ENCODE results near the gene SIGLEC11. TPM values are rescaled to one million over a fixed set of nuclear protein-coding genes. Genes with fewer than 3 reads are reported as not detected.
"Not testable (repeated sequence)": the region's sequence is repeated elsewhere in the genome, so short reads cannot be mapped to it uniquely, and the experiment has no call there.

Gene SIGLEC11
- total RNA-seq, 1 experiment from 2014 or later, result not detected

DNA sequence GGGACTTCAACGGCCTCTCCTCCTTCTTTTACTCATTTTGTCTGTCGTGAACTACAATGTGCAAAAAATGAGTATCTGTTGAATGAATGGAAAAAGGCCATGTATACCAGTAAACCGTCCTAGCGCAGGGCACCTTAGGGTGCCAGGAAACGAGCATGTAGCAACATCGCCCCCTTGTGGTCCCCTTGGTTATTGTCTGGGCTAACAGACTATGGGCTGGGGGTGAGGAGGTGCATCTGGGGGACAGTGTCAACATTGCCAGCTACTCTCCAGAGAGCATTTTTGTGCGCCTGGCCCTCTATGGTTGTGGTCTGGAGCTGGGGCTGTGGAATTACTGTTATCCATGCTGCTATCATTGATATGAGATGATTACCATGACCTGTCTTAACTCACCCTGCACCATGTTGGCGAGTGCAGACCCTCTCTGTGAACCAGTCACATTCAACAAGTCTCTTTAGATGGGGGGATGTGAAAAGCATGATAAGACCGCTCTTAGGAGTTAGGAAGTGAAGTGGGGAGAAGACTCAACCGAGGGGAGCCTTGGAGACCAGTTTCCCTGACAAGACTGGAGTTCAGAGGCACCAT, 22.8 kb upstream of the SIGLEC11 start:
- peak; percentile 45 for DNase-seq (ENCODE audit: low spot score)

DNA sequence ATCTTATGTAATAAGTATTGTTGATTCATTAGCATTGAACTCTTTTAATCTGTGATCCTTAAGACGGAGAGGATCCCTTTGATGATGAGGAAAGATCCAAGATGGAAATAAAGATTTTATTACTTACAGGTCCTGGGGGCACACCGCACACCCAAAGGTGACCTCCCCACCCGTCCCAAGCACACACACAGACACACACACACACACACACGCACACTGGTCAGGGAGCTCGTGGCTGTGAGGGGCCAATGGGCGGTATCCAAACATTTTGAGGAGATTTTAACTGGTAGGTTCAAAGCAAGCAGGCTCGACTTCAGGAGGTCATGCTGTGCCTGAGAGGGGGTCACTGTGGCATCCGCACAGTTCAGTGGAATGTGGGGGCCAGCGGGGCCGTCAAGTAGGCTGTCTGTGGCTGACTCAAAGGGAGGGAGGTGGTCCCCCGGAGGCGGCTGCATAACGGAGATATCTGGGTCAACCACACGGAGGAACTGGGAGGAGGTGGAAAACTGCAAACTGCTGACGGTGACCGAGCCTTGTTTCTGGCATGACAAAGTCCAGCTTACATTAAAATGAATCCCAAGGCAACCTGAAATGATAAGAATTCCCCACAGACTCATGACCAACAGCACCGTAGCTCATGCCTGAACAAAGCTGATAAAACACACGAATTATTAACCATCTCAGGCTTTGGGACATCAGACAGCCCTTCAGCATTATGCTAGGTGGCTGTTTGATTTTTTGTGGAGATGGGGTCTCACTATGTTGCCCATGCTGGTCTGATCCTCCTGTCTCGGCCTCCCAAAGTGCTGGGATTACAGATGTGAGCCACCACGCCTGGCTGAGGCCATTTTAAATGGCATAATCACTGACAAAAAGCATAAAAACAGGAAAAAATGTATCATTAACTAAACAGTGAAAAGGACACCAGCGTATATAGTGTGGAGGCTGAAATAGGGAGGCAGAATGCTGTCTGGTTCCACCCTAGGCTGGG, 20.9 kb upstream of the SIGLEC11 start:
- no peak for DNase-seq (ENCODE audit: low spot score)

- DNase-seq (ENCODE audit: low spot score), result no peak
Observed at GRCh38 chr19:49978324-49978723, 17.4 kb upstream of the SIGLEC11 start.

GRCh38 chr19:49977881-49978280, 16.9 kb upstream of the SIGLEC11 start:
- no peak for DNase-seq (ENCODE audit: low spot score)

DNA sequence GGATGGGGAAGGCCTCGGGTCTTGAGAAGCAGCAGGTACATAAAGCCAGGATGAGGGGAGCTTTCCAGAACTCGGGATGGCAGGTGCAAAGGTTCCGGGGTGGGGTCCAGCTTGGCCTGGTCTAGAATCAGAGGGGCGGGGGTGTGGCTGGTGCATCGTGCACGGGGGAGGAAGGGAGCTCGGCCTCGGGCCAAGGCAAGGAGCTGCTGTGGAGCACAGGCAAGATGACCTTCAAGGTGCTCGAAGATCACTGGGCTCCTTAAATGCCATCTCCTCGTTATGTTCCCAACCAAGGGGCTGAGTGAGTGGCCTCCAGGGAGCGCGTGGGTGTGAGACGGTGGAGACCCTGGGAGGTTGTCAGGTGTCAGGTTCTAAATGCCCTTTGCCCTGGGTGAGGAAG, 16.1 kb upstream of the SIGLEC11 start:
- DNase-seq (ENCODE audit: low spot score), result no peak

- no peak for DNase-seq (ENCODE audit: low spot score)
Observed at GRCh38 chr19:49976496-49976895, 15.5 kb upstream of the SIGLEC11 start.

DNA sequence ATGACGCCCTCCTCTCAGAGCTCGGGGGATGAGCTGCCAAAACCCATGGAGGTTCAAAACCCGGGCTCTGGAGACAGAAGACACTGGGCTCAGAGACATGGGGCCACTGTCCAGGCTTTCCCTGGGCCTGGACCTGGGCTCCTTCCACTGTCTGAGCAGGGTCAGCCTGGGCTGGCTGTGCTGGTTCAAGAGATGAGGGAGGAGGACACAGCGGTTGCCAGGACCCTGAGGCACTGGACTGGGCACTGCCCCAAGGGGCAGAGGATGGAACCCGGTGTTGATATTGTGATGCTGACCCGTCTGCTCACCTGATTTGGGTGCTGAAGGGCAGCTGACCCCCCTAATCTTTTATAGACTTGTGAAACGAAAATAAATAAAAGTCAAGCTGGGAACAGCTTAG, 14.1 kb upstream of the SIGLEC11 start:
- no peak for DNase-seq (ENCODE audit: low spot score)

DNA sequence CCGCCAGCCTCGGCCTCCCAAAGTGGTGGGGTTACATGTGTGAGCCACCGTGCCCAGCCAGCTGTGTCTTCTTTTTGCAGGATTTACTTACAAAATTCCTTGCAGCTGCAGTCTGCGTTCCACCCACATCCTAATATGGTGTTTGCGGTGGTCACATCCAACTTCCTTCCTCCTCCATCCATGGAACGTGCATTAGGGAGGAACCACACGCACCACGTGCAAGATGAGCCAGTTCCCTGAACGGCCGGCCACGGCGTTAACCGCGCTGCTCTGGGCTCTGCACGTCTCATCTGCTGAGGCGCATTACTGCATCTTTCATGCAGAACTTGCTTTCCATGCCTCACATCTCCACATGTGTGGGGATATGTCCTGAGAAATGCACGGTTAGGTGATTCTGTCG, 13.0 kb upstream of the SIGLEC11 start:
- no peak for DNase-seq (ENCODE audit: low spot score)

- no peak for DNase-seq (ENCODE audit: low spot score)
Observed at GRCh38 chr19:49972841-49973240, 11.9 kb upstream of the SIGLEC11 start.

DNA sequence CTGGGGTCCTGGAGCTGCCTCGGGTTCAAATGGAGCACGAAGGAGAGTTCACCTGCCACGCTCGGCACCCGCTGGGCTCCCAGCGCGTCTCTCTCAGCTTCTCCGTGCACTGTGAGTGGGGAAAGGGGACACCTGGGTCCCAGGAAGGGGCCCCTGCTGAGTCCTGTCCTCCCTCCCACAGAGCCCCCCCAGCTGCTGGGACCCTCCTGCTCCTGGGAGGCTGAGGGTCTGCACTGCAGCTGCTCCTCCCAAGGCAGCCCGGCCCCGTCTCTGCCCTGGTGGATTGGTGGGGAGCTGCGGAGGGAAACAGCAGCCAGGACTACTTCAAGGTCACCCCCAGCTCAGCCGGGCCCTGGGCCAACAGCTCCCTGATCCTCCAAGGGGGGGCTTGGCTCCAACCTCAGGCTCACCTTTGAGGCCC, 11.0 kb upstream of the SIGLEC11 start:
- DNase-seq (ENCODE audit: low spot score), result no peak

DNA sequence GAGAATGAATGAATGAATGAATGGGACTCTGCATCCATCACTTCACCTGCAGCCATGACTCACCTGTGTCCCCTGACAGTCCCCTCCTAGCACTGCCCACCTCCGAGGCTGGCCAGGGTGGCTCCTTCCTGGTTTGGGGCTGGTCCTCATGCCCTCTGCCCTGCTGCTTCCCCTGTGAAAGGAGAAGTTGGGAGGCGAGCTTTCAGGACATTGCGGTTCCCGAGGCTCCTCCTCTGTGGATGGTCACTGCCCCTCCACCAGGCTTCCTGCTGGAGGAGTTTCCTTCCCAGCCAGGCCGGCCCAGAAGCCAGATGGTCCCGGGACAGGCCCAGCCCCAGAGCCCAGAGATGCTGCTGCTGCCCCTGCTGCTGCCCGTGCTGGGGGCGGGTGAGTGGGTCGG, 8.4 kb upstream of the SIGLEC11 start:
- DNase-seq (ENCODE audit: low spot score), result not testable (repeated sequence)

DNA sequence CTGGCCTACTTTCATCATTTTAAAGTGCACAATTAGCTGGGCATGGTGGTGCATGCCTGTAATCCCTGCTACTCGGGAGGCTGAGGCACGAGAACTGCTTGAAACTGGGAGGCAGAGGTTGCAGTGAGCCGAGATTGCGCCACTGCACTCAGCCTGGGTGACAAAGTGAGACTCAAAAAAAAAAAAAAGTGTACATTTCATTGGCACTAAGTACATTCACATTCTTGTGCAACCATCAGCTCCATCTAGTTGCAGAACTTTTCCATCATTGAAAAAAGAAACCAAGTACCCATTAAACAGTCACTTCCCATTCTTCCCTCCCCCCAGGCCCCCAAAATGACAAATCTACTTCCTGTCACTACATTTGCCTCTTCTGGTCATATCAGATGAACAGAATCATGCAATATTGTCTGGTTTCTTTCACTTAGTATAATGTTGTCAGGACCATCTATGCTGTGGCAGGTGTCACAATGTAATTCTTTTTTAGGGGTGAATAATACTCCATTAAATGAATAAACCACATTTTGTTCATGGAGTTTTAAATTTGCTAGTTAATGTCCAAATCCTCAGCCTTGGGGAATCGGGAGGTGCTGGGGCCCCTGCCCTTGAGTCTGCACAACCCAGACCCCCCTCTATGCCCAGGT, 7.4 kb upstream of the SIGLEC11 start:
- DNase-seq (ENCODE audit: low spot score), result no peak

- not testable (repeated sequence) for DNase-seq (ENCODE audit: low spot score)
Observed at GRCh38 chr19:49959892-49960291, 1.1 kb downstream of the SIGLEC11 start.

DNA sequence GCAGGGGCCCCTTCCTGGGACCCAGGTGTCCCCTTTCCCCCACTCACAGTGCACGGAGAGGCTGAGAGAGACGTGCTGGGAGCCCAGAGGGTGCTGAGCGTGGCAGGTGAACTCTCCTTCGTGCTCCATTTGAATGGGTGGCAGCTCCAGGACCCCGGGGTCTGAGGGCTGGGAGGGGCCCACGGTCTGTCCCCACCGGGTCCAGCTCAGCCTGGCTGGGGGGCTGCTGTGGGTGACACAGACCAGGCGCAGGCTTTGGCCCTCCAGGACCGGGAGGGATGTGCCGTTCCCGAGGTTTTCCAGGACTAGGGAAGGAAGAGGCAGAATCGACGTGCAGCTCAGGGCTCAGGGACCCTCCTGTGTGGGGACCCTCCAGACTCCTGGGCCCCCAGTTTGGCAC, 2.4 kb downstream of the SIGLEC11 start:
- not testable (repeated sequence) for DNase-seq (ENCODE audit: low spot score)

DNA sequence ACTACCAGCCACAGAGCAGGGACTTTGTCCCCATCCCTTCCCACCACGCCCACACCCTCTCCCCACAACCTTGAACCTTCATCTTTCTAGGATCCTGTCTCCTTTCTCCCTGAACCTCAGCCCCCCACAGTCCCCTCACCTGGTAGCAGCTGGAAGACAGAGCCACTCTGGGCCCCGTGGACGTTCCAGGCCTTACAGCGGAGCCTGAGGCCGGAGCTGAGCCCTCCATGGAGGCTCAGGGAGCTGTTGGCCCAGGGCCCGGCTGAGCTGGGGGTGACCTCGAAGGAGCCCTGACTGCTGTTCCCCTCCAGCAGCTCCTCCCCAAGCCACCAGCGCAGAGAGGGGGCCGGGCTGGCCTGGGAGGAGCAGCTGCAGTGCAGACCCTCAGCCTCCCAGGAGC, 2.8 kb downstream of the SIGLEC11 start:
- not testable (repeated sequence) for DNase-seq (ENCODE audit: low spot score)

- peak; percentile 44 for DNase-seq (ENCODE audit: low spot score)
Observed at GRCh38 chr19:49957262-49957915, 3.6 kb downstream of the SIGLEC11 start.

DNA sequence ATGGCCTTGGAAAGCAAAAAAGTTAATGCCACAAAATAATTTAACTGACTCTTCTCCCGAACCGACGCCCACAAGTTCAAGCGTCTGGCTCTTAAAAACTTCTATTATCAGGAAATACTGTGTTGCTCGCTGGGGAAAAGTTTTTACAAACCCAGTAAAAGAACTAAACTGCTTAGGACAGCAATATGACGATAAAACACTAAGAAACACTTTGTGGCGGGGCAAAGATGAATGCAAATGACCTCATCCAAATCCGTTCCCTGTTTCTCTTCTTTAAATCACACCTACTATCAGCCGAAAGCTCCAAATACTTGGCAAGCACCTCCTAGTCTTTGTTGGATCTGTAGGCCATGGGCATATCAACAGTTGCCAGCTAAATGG, 4.9 kb downstream of the SIGLEC11 start:
- DNase-seq (ENCODE audit: low spot score), result no peak

DNA sequence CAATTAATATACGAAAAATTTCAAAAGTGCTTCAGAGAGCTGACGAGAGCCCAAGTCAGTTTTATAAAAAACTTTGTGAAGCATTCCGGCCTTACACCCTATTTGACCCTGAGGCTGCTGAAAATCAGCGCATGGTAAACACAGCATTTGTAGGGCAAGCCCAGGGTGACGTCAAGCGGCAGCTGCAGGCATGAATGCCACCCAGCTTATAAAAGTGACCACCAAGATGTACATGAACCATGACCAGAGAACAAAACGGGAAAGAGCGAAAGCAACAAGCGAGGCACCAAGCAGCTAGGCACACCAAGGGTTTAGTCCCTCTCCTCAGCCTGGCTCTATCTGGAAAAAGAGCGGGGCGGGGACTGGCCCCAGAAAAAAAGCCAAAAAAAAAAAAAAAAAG, 6.0 kb downstream of the SIGLEC11 start:
- DNase-seq (ENCODE audit: low spot score), result no peak

- DNase-seq (ENCODE audit: low spot score), result no peak
Observed at GRCh38 chr19:49954092-49954829, 6.7 kb downstream of the SIGLEC11 start.

DNA sequence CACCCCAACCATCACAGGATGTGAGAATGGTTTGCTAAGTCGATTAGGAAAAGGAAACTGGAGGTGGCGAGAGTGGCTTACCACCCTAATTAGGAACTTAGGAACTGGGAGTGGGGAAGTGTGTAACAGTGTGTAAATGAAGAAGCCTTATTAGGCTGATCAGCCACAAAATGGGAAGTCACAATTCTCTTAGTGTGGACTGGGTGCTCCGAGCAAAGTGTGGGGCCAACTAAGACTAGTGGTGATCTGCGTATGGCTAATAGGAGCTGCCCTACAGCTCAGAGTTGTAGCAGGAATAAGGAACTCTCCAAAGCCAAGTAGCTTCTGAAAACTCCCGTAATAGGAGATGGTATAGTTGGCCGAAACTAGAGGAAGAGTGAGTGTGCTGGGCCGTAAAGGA, 7.6 kb downstream of the SIGLEC11 start:
- DNase-seq (ENCODE audit: low spot score), result no peak

- no peak for DNase-seq (ENCODE audit: low spot score)
Observed at GRCh38 chr19:49952906-49953305, 8.1 kb downstream of the SIGLEC11 start.

DNA sequence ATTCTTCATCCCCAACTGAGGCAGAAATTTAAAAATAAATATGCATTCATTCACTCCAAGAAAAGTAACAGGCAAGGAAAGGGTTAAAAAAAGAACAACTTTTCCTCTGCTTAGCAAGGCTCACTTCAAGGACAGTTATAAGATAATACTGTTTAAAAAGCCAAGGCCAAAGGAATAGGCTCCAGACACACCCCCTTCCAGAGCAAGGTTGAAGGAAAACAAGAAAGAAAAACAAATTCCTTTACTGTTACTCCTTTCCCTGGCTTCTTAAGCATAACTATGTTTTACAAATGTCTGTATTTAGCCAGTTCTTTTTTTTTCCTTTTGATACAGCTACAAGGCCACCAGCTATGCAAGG, 8.5 kb downstream of the SIGLEC11 start:
- no peak for DNase-seq (ENCODE audit: low spot score)

All from H4 (cell line).